ENCODE data around the gene CRHR1. TPM values are rescaled to one million over a fixed set of nuclear protein-coding genes. Genes with fewer than 3 reads are reported as not detected.

Gene CRHR1
- total RNA-seq, 4 donors from 2014 or later = 0.10 to 0.54 (median 0.35) TPM; not detected in 1

DNA sequence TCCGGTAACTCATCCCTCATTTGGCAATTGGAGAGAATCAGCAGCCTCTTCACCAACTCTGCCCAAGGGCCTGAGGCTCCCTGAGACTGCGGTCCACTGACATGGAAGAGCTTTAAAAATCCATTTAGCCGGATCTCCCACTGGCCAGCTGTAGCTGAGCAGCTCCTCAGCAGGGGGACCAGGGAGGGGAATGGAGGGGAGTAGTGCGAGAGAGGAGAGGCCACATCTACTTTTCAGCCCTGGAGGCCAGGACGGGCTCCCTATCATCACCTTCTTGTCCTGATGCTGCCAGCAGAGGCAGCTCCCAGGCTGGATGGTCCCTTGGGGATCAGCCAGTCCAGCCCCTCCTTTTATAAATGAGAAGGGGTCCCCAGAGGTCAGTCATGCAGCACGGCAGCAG lies 35.5 kb downstream of the CRHR1 start:
- TF ChIP-seq, protein P1, sequence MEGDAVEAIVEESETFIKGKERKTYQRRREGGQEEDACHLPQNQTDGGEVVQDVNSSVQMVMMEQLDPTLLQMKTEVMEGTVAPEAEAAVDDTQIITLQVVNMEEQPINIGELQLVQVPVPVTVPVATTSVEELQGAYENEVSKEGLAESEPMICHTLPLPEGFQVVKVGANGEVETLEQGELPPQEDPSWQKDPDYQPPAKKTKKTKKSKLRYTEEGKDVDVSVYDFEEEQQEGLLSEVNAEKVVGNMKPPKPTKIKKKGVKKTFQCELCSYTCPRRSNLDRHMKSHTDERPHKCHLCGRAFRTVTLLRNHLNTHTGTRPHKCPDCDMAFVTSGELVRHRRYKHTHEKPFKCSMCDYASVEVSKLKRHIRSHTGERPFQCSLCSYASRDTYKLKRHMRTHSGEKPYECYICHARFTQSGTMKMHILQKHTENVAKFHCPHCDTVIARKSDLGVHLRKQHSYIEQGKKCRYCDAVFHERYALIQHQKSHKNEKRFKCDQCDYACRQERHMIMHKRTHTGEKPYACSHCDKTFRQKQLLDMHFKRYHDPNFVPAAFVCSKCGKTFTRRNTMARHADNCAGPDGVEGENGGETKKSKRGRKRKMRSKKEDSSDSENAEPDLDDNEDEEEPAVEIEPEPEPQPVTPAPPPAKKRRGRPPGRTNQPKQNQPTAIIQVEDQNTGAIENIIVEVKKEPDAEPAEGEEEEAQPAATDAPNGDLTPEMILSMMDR (IDR thresholded peaks at IDR 0.05) = no peak
- TF ChIP-seq POLR2A (IDR thresholded peaks at IDR 0.05) (no peak), EP300 (IDR thresholded peaks at IDR 0.05) (no peak), POLR2AphosphoS5 (IDR thresholded peaks at IDR 0.05) (no peak)
- H3K4me1 ChIP-seq = no peaks in the 10 kb centered on the region
- no peaks in the 10 kb centered on the region for H3K36me3 ChIP-seq
- no peaks in the 10 kb centered on the region for H3K9me3 ChIP-seq
- no peak overlapping the region for H3K4me3 ChIP-seq
- WGBS, 2 donors (ENCODE audit: low coverage in 1 of 2) = 60% methylated on average over 1 of the region's 6 CpGs; no CpG with 5 or more reads in 1 of the 2 donors
- peaks cover 21% of the 10 kb centered on the region for H3K27me3 ChIP-seq
- no peak for ATAC-seq
- H3K27ac ChIP-seq = no peak overlapping the region

DNA sequence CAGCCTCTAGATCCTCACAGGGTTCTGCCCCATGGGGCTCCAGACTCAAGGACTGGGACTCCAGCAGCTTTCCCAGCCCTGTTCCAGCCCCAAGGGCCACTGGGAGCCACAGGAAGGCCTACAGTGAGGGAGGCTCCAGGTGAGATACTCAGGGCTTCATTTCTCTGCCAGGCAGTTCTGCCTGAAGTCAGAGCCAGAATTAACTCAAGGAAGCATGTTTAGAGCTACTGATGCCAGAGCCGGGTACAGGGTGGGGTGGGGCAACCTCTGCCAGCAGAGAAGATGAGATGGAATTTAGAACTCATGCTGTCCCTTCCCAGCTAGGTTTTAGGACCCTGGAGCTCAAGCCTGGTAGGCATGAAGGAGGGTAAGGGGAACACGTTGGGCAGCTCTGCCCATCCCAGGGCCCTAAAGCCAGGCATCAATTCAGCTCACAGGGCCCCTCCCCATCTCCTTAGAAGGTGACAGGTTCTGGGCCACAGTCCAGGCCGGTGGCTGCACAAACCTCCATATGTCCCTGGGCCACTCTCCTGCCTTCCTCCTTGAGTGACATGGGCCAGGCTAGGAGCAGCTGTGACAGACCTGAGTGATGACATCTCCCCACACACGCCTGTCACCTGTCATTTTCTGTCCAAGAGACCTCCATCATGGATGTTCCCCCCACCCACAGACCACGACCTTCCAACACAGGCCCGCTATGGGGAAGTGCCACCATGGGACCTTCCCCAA lies 36.1 kb downstream of the CRHR1 start:
- Histone ChIP-seq H3K4me1 (no peaks in the 10 kb centered on the region), H3K9me3 (no peaks in the 10 kb centered on the region), H3K27ac (no peak overlapping the region), H3K27me3 (peaks cover 27% of the 10 kb centered on the region), H3K4me3 (no peak overlapping the region), H3K36me3 (no peaks in the 10 kb centered on the region)
- no peak for ATAC-seq
- WGBS, 2 donors (ENCODE audit: low coverage in 1 of 2) = 0 to 100% methylated on average over 1 to 2 of the region's 6 CpGs
- TF ChIP-seq POLR2AphosphoS5 (IDR thresholded peaks at IDR 0.05) (no peak), EP300 (IDR thresholded peaks at IDR 0.05) (no peak), POLR2A (IDR thresholded peaks at IDR 0.05) (no peak)
- TF ChIP-seq, protein P1 (IDR thresholded peaks at IDR 0.05) = no peak

DNA sequence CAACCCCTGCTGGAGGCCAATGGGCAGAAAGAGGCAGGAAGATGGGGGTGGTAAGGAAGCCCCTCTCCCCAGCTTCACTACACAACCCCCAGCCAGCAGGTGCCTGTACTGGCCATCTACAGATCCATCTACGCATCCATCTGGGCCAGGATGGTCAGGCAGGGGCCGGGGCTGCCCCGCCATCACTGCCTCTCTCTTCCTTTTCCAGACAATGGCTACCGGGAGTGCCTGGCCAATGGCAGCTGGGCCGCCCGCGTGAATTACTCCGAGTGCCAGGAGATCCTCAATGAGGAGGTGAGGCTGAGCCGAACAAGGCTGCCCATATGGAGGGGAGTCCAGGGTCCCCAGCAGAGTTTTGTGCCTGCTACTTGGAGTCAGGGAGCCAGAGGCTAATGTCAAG lies 37.0 kb downstream of the CRHR1 start:
- no peak for ATAC-seq
- Histone ChIP-seq H3K27me3 (peaks cover 36% of the 10 kb centered on the region), H3K9me3 (no peaks in the 10 kb centered on the region), H3K4me3 (no peak overlapping the region), H3K36me3 (no peaks in the 10 kb centered on the region), H3K27ac (no peak overlapping the region), H3K4me1 (no peaks in the 10 kb centered on the region)
- no CpG with 5 or more reads among the region's 9 CpGs for WGBS, 2 donors (ENCODE audit: low coverage in 1 of 2)
- TF ChIP-seq, protein P1 (IDR thresholded peaks at IDR 0.05) = no peak
- TF ChIP-seq EP300 (IDR thresholded peaks at IDR 0.05) (no peak), POLR2A (IDR thresholded peaks at IDR 0.05) (no peak), POLR2AphosphoS5 (IDR thresholded peaks at IDR 0.05) (no peak)

DNA sequence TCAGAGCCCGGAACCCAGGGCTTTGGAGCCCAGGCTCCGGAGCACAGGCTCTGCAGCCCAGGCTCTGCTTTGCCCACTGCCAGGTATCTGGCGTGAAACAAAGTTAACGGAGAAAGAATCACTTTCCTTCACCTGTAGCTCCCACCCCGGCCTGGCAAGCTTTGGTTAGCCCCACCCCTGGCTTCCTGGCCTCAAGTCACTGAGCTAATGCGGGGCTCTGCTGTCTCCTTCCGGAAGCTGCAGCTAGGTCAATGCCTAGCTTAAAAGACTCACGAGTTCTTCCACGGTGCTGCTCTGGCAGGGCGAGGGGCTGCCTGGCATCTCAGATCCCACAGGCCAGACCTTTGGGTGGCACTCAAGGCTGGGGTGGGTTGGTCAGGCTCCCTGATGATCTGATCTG lies 39.5 kb downstream of the CRHR1 start:
- H3K4me1 ChIP-seq = no peaks in the 10 kb centered on the region
- H3K27me3 ChIP-seq = peaks cover 44% of the 10 kb centered on the region
- TF ChIP-seq, protein P1 (IDR thresholded peaks at IDR 0.05) = no peak
- TF ChIP-seq POLR2AphosphoS5 (IDR thresholded peaks at IDR 0.05) = no peak
- ATAC-seq = no peak
- no peak overlapping the region for H3K27ac ChIP-seq
- no peaks in the 10 kb centered on the region for H3K36me3 ChIP-seq
- H3K4me3 ChIP-seq = no peak overlapping the region
- WGBS, 2 donors (ENCODE audit: low coverage in 1 of 2) = no CpG with 5 or more reads among the region's 10 CpGs
- H3K9me3 ChIP-seq = no peaks in the 10 kb centered on the region

DNA sequence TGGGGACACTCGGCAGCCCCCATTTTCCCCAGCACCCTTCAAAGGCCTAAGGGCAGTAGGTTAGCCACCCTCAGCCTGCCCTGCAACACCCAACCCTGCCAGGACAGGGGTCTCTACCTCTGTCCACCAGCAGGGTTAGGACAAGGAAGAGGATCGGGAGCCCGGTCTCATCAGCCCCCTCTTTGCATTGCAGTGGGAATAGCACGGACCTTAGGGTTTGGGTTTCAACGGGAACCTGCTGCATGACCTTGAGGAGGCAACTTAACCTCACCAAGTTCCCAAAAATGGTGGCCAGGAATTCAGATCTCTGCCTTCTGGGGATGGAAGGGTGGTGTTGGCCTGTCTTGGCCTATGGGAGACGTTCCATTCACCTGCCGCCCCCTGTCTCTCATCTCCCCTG lies 40.4 kb downstream of the CRHR1 start:
- no peak for ATAC-seq
- WGBS, 2 donors (ENCODE audit: low coverage in 1 of 2) = no CpG with 5 or more reads among the region's 7 CpGs
- Histone ChIP-seq H3K36me3 (no peaks in the 10 kb centered on the region), H3K4me3 (no peak overlapping the region), H3K9me3 (no peaks in the 10 kb centered on the region), H3K27me3 (peaks cover 51% of the 10 kb centered on the region), H3K27ac (no peak overlapping the region), H3K4me1 (no peaks in the 10 kb centered on the region)
- TF ChIP-seq POLR2AphosphoS5 (IDR thresholded peaks at IDR 0.05) (no peak), EP300 (IDR thresholded peaks at IDR 0.05) (no peak), POLR2A (IDR thresholded peaks at IDR 0.05) (no peak)
- TF ChIP-seq, protein P1 (IDR thresholded peaks at IDR 0.05) = no peak
